Thyroid gland (tissue), 4 donors: ENCODE data around the gene LRRC4C.

ENCODE experiments used
- CTCF ChIP-seq, 6 experiments: fragments of 200-600 bp in 3 of 6; fragments of 450-650 bp in 3 of 6; sonication (generic) in 3 of 6; IDR thresholded peaks; one replicate each; pipeline ENCODE4 v1.5.1; 2016 to 2019; ENCODE audit warnings: antibody characterized with exemption in 6 of 6, mild to moderate bottlenecking in 2 of 6, inconsistent platforms in 1 of 6, moderate library complexity in 1 of 6
- POLR2A ChIP-seq, 2 donors: fragments of 450-650 bp; IDR thresholded peaks; one replicate each; pipeline ENCODE4 v1.6.1; 2017; ENCODE audit warnings: antibody characterized with exemption in 2 of 2, mild to moderate bottlenecking in 2 of 2, moderate library complexity in 1 of 2

- TF ChIP-seq CTCF (IDR thresholded peaks at IDR 0.05) (no peak), POLR2A (IDR thresholded peaks at IDR 0.05) (no peak)
Measured at GRCh38 chr11:41398175-41398574, 61.3 kb downstream of the LRRC4C start.
